LNCAP (cell line): ENCODE results near the gene NUBP2.

Experiments
- TF ChIP-seq, protein P1 (sequence below): fragments of 450-650 bp; IDR thresholded peaks from 2 replicates; pipeline ENCODE4 v1.5.1; 2017; ENCODE audit warnings: mild to moderate bottlenecking

NUBP2 gene

DNA sequence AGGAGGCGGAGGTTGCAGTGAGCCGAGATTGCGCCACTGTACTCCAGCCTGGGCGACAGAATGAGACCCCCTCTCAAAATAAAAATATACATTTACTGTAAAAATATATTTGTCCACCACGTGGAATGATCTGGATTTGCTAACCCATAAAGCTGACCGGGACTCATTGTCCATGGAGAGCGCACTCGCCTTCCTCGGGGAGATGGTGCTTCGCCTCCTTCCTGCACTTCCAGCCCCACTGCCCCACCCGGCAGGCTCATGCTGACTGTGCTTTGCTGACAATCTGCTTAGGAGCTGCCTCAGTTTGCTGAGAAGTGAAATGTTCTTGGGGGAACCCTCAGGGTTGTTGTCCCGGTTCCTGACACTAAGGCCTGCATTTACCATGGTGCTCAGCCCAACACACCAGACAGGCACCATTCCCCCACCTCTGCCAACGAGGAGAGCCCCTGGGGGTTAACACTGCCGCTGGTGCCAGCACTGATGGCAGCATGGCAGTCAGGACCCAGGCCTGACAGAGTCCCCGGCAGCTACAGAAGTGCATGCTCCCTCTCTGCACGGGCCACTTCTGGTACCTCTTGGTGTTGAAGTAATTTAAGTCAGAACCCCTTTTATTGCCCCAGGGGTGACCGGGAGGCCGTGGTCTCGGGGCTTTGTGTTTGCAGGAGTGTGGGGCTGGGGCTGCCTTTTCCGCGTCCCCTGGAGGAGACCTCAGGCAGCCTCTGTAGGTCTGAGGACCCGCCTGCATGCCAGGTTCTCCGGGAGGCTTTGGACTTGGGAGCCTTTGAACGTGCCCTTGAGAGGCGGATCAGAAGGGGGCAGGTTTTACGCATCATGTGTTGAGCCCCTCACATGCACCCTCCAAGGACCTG, 2.5 kb downstream of the NUBP2 start:
- TF ChIP-seq, protein P1, sequence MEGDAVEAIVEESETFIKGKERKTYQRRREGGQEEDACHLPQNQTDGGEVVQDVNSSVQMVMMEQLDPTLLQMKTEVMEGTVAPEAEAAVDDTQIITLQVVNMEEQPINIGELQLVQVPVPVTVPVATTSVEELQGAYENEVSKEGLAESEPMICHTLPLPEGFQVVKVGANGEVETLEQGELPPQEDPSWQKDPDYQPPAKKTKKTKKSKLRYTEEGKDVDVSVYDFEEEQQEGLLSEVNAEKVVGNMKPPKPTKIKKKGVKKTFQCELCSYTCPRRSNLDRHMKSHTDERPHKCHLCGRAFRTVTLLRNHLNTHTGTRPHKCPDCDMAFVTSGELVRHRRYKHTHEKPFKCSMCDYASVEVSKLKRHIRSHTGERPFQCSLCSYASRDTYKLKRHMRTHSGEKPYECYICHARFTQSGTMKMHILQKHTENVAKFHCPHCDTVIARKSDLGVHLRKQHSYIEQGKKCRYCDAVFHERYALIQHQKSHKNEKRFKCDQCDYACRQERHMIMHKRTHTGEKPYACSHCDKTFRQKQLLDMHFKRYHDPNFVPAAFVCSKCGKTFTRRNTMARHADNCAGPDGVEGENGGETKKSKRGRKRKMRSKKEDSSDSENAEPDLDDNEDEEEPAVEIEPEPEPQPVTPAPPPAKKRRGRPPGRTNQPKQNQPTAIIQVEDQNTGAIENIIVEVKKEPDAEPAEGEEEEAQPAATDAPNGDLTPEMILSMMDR: no peak

- TF ChIP-seq, protein P1: no peak
These were observed 3.0 kb downstream of the NUBP2 start for GRCh38 chr16:1785846-1786170.

DNA sequence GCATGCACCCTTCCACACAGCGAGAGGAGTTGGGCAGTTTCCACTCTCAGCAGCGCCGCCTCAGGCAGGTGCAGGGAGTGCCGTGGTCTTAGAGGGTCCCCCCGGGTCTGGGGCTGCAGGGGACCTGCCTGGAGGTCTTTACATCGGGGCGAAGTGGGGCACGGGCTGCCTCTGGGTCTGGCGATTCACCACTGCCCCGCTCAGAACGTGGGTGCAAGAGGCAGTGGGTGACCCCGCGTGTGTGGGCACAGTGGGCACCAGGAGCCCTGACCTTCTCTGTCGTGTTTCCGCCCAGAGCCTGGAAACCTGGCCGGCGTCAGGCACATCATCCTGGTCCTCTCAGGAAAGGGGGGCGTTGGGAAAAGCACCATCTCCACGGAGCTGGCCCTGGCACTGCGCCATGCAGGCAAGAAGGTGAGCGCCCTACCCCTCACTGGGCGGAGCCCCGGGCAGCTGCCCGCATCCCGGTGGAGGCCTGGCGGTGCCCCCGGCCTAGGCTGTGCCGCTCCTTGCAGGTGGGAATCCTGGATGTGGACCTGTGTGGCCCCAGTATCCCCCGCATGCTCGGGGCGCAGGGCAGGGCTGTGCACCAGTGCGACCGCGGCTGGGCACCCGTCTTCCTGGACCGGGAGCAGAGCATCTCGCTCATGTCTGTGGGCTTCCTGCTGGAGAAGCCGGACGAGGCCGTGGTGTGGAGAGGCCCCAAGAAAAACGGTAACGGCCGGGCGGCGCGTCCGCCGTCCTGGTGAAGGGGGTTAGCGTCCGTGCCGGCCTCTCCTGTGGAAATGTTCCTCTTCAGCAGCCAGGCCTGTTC, 3.7 kb downstream of the NUBP2 start:
- TF ChIP-seq, protein P1: no peak

DNA sequence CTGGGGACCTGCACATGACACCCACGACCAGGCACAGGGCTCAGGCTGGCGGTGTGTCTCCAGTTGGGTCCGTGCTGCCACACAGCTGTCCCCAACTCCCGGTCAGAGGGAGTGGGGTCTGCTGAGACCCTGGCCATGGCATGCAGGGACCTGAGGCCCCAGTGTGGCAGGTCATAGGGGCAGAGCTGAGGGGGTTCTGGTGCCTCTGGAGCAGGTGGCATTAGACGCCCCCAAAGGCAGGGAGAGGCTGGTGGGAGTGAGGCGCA, 4.2 kb downstream of the NUBP2 start:
- TF ChIP-seq, protein P1: no peak

GRCh38 chr16:1787322-1788094, 4.7 kb downstream of the NUBP2 start:
- TF ChIP-seq, protein P1: no peak

GRCh38 chr16:1788095-1788707, 5.4 kb downstream of the NUBP2 start:
- TF ChIP-seq, protein P1: no peak

DNA sequence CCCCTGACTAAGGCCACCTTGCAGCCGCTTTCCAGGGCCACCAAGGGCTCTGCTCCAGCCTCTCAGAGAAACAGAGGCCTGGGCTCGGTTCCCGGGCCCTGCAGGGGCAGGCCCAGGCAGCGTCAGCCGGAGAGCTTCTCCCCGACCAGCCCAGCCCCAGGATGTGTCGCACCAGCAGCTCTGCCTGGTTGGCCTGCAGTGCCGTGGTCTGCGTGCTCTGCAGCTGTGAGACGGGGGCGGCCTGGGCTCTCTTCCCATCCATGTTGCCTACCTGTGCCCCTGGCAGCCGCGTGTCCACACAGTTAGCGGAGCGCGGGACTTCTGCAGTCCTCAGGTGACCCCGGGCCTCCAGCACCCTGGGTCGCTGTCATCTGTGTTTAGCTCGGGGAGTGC, 5.9 kb downstream of the NUBP2 start:
- TF ChIP-seq, protein P1: no peak
